ENCODE data around the gene ARFGAP1.
"Not testable (repeated sequence)": the region's sequence is repeated elsewhere in the genome, so short reads cannot be mapped to it uniquely, and the experiment has no call there.

The ARFGAP1 gene

GRCh38 chr20:63292904-63293303 is 20.3 kb downstream of the ARFGAP1 start, which contains the start of gene COL20A1:
TSS of gene COL20A1 (plus strand) at chr20:63293186. CDS start at chr20:63295108, 1,922 bp downstream.
- no peak for DNase-seq (ENCODE audit: low spot score)

GRCh38 chr20:63293456-63293855 is 20.8 kb downstream of the ARFGAP1 start:
- DNase-seq (ENCODE audit: low spot score): no peak

- DNase-seq (ENCODE audit: low spot score): no peak
These were observed 21.4 kb downstream of the ARFGAP1 start for GRCh38 chr20:63293871-63294535.

- DNase-seq (ENCODE audit: low spot score): no peak
These were observed 21.9 kb downstream of the ARFGAP1 start for GRCh38 chr20:63294536-63294900.

GRCh38 chr20:63295018-63295417 is 22.4 kb downstream of the ARFGAP1 start:
- no peak for DNase-seq (ENCODE audit: low spot score)

- DNase-seq (ENCODE audit: low spot score): no peak
These were observed 22.8 kb downstream of the ARFGAP1 start for GRCh38 chr20:63295422-63295821.

- DNase-seq (ENCODE audit: low spot score): no peak
These were observed 23.2 kb downstream of the ARFGAP1 start for GRCh38 chr20:63295846-63296245.

GRCh38 chr20:63296531-63297299 is 24.1 kb downstream of the ARFGAP1 start:
- DNase-seq (ENCODE audit: low spot score): no peak

GRCh38 chr20:63297371-63297781 is 24.8 kb downstream of the ARFGAP1 start:
- no peak for DNase-seq (ENCODE audit: low spot score)

- DNase-seq (ENCODE audit: low spot score): no peak
These were observed 25.4 kb downstream of the ARFGAP1 start for GRCh38 chr20:63297796-63298572.

GRCh38 chr20:63298731-63299312 is 26.2 kb downstream of the ARFGAP1 start:
- no peak for DNase-seq (ENCODE audit: low spot score)

- no peak for DNase-seq (ENCODE audit: low spot score)
These were observed 29.1 kb downstream of the ARFGAP1 start for GRCh38 chr20:63301671-63302070.

- DNase-seq (ENCODE audit: low spot score): no peak
These were observed 30.6 kb downstream of the ARFGAP1 start for GRCh38 chr20:63303095-63303666.

- no peak for DNase-seq (ENCODE audit: low spot score)
These were observed 32.8 kb downstream of the ARFGAP1 start for GRCh38 chr20:63305393-63305792.

GRCh38 chr20:63305933-63306672 is 33.5 kb downstream of the ARFGAP1 start:
- not testable (repeated sequence) for DNase-seq (ENCODE audit: low spot score)

GRCh38 chr20:63306673-63307537 is 34.3 kb downstream of the ARFGAP1 start:
- no peak for DNase-seq (ENCODE audit: low spot score)

- DNase-seq (ENCODE audit: low spot score): no peak
These were observed 35.1 kb downstream of the ARFGAP1 start for GRCh38 chr20:63307538-63308217.

- no peak for DNase-seq (ENCODE audit: low spot score)
These were observed 35.8 kb downstream of the ARFGAP1 start for GRCh38 chr20:63308218-63308911.
